Colonic mucosa (tissue), 4 donors: ENCODE data around the gene BBX. TPM values are rescaled to one million over a fixed set of nuclear protein-coding genes. Genes with fewer than 3 reads are reported as not detected.

ENCODE experiments used
- DNase-seq: peaks from one replicate; pipeline ENCODE4 v3.0.0-alpha.2; 2020
- H3K27ac ChIP-seq: fragments of 200-600 bp; one replicate; pipeline ENCODE4 v1.8.0; 2021
- H3K27me3 ChIP-seq: fragments of 200-600 bp; one replicate; pipeline ENCODE4 v1.8.0; 2021
- H3K36me3 ChIP-seq: fragments of 200-600 bp; one replicate; pipeline ENCODE4 v1.8.0; 2021
- H3K4me1 ChIP-seq: fragments of 200-600 bp; one replicate; pipeline ENCODE4 v1.8.0; 2021; ENCODE audit warnings: mild to moderate bottlenecking
- H3K4me3 ChIP-seq: fragments of 200-600 bp; one replicate; pipeline ENCODE4 v1.8.0; 2021
- H3K9ac ChIP-seq, 2 donors: one replicate each; pipeline ENCODE4 v1.7.0; 2013; ENCODE audit warnings: control low read depth in 2 of 2, low read depth in 2 of 2, low read length in 2 of 2
- H3K9me3 ChIP-seq: fragments of 200-600 bp; one replicate; pipeline ENCODE4 v1.8.0; 2021
- intact Hi-C: fragments of 100-400 bp; cut with DNase I; formaldehyde crosslinking; loops from one replicate; pipeline ENCODE4 v1.14.1; 2022
- total RNA-seq, 2 donors: library from RNA; stranded (reverse); fragmentation: NEBNext Ultra II Directional in 1 of 2; extraction: Animal tissue kit (Norgen Biotek cat#: 25700) in 1 of 2; gene quantifications; one replicate each; pipeline ENCODE4 v1.2.1, GENCODE V29; 2021
- TF ChIP-seq, protein P1 (sequence below): fragments of 200-600 bp; IDR thresholded peaks from one replicate; pipeline ENCODE4 v1.8.0; 2022; ENCODE audit warnings: antibody characterized with exemption, mild to moderate bottlenecking
- donor health status: healthy.
- donor health status: DM: no; HTN: no; CAD: no.
- donor health status: DM: no; HTN: no; CAD: no.

The BBX gene
- total RNA-seq, 2 donors from 2014 or later = 21.5 to 44.3 TPM

- H3K9ac ChIP-seq = no peak overlapping the region
- no peaks in the 10 kb centered on the region for H3K36me3 ChIP-seq
- H3K27me3 ChIP-seq = no peaks in the 10 kb centered on the region
- H3K4me1 ChIP-seq = no peaks in the 10 kb centered on the region
- H3K9me3 ChIP-seq = no peaks in the 10 kb centered on the region
- intact Hi-C loops = no loop called here
- no peak overlapping the region for H3K4me3 ChIP-seq
- H3K27ac ChIP-seq = no peak overlapping the region
- TF ChIP-seq, protein P1, sequence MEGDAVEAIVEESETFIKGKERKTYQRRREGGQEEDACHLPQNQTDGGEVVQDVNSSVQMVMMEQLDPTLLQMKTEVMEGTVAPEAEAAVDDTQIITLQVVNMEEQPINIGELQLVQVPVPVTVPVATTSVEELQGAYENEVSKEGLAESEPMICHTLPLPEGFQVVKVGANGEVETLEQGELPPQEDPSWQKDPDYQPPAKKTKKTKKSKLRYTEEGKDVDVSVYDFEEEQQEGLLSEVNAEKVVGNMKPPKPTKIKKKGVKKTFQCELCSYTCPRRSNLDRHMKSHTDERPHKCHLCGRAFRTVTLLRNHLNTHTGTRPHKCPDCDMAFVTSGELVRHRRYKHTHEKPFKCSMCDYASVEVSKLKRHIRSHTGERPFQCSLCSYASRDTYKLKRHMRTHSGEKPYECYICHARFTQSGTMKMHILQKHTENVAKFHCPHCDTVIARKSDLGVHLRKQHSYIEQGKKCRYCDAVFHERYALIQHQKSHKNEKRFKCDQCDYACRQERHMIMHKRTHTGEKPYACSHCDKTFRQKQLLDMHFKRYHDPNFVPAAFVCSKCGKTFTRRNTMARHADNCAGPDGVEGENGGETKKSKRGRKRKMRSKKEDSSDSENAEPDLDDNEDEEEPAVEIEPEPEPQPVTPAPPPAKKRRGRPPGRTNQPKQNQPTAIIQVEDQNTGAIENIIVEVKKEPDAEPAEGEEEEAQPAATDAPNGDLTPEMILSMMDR = no peak
- DNase-seq = no peak
Measured at GRCh38 chr3:107612664-107613084, 89.9 kb downstream of the BBX start.

GRCh38 chr3:107619549-107619948 is 96.8 kb downstream of the BBX start:
- Histone ChIP-seq H3K27me3 (no peaks in the 10 kb centered on the region), H3K9me3 (no peaks in the 10 kb centered on the region), H3K4me1 (no peaks in the 10 kb centered on the region), H3K27ac (no peak overlapping the region), H3K36me3 (no peaks in the 10 kb centered on the region), H3K4me3 (no peak overlapping the region), H3K9ac (no peak overlapping the region)
- TF ChIP-seq, protein P1 = no peak
- no peak for DNase-seq
- intact Hi-C loops = no loop called here

- H3K9ac ChIP-seq = no peak overlapping the region
- no peaks in the 10 kb centered on the region for H3K36me3 ChIP-seq
- no peak overlapping the region for H3K4me3 ChIP-seq
- intact Hi-C loops = no loop called here
- H3K9me3 ChIP-seq = no peaks in the 10 kb centered on the region
- H3K27ac ChIP-seq = no peak overlapping the region
- DNase-seq = no peak
- TF ChIP-seq, protein P1 = no peak
- no peaks in the 10 kb centered on the region for H3K27me3 ChIP-seq
- no peaks in the 10 kb centered on the region for H3K4me1 ChIP-seq
Measured at GRCh38 chr3:107620534-107620933, 97.8 kb downstream of the BBX start.

GRCh38 chr3:107621465-107621864 is 98.7 kb downstream of the BBX start:
- TF ChIP-seq, protein P1 = no peak

DNA sequence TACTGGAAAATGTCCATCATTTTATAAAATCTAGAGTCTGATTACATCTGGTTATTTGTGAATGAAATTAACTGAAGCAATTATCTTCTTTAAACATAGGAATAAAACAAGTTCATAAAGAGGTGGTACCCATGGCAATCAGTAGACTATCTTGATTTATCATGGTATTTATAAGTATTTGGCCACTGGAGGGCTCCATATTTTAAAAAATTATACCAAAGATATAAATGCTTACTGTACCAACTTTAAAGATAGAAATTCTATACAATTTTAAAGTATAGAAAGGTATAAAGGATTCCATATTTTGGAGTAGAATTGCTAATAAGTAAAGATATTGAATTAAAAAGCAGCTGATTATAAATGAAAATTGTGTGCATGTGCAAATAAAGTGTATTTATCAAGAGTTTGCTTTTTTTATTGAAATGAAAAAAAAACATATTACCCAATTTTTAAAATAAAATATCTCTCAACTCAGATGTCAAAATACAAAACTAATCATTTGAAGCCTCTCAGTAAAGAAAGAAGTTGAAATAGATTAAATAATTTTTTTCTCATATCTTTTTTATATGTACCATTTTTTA is 105.3 kb downstream of the BBX start:
- no peaks in the 10 kb centered on the region for H3K9me3 ChIP-seq
- H3K36me3 ChIP-seq = no peaks in the 10 kb centered on the region
- intact Hi-C loops = no loop called here
- no peaks in the 10 kb centered on the region for H3K27me3 ChIP-seq
- no peak overlapping the region for H3K4me3 ChIP-seq
- no peak for DNase-seq
- H3K9ac ChIP-seq = no peak overlapping the region
- no peaks in the 10 kb centered on the region for H3K4me1 ChIP-seq
- no peak overlapping the region for H3K27ac ChIP-seq
- TF ChIP-seq, protein P1 = no peak

More at GRCh38 chr3:107621465-107621864, 98.7 kb downstream of the BBX start:
- no peak for DNase-seq
- H3K9me3 ChIP-seq = no peaks in the 10 kb centered on the region
- no peak overlapping the region for H3K27ac ChIP-seq
- no peaks in the 10 kb centered on the region for H3K4me1 ChIP-seq
- H3K4me3 ChIP-seq = no peak overlapping the region
- H3K36me3 ChIP-seq = no peaks in the 10 kb centered on the region
- no peaks in the 10 kb centered on the region for H3K27me3 ChIP-seq
- intact Hi-C loops = no loop called here
- no peak overlapping the region for H3K9ac ChIP-seq
